OCI-M1 (cell line): ENCODE results near the gene BTBD2.

Experiments used
- DNase-seq: peaks from one replicate; lab custom pipeline; 2025; lab: John Stamatoyannopoulos, UW

Gene BTBD2

DNA sequence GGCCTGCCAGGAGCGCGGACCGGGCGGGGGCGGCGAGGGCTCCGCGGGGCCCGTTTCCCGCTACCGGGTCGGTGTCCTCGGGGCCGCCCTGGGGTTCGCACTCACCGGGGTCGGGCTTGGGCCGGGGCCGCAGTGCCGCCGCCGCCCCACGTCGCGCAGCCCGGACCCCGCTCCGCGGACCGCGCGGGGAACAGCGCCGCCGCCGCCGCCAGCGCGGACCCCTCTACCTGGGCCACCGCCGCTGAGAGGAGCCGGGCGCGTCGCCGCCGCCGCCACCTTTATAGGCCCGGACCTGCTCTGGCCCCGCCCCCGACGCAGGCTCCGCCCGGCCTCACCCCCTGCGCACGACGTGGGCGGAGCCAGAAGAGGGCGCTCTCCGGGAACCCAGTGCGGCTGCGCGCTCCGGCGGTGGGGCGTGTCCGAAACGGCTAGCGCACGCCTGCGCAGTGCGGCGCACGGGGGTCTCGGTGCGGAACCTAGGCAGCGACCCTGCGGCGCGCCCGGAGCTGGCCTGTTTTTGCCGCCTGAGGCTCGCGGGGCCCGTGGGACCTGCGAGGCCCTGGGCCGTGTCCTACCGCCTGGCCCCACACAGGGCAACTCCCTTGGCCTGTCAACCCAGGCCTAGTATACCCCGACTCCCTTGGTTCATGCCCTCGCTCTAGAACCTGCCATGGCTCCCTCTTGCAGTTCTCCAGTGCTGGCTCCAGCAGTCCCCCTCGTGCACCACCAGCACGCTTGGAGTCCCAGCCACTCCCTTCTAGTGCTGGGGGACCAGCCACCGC, 35.7 kb upstream of the BTBD2 start, which contains the start of gene MKNK2:
Gene MKNK2, minus strand, starts transcription at position 254 of the 782 bp plus-strand sequence. CDS start 393 bp downstream, outside the sequence.
- peak; percentile 86 for DNase-seq

DNA sequence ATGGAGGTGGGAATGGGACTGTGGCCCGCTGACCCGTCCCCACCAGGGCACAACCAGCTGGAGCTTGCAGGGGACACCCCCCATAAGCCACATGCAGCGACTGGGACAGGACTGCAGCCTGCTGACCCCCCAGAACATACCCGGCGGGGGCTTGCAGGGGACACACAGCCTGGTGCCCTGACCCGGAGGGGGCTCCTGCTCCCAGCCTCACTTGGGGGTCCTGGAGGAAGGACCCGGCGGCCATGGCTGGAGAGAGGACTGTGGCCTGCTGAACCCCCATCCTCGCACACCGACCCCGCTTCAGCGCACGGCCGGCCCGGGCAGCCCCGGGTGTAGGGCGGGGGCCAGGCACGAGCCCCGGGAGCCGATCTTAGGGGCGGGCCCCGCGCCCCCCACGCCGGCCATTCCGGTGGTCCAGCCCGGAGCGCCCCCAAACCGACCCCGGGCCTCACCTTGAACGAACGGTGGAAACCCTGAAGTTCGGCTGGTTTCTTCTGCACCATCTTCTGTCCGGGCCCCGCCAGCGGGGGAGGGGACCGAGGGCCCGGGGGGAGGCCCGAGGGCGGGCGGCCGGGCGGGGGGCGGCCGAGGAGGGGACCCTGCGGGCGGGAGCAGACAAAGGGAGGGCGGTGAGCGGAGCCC, 35.0 kb upstream of the BTBD2 start:
- DNase-seq = no peak

DNA sequence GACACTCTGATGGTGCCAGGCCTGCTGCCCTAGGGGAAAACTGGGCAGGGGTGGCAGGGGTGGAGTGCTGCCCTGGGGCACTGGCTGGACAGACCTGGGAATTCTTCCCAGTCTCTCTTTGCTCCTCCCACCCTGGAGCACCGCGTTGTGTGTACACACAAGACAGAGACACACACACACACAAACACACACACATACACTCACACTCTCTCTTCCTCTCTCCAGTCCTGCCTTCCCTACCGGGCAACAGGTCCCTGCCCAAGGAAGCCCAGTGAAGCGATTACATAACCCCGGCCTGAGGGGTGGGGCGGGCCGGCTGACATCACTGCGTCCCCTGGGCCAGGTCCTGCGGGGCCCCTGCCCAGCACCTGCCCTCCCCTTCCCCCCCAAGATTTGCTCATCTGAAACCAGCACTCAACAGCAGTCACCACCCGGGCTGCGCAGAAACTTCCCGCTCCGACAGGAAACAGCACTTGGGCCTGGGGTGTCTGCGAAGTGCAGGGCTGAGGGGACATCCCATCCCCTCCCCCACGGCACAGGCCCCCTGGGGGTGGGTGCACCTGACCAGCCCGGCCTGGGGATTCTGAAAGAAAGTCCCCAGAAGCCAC, 34.3 kb upstream of the BTBD2 start:
- DNase-seq = peak; percentile 67

DNA sequence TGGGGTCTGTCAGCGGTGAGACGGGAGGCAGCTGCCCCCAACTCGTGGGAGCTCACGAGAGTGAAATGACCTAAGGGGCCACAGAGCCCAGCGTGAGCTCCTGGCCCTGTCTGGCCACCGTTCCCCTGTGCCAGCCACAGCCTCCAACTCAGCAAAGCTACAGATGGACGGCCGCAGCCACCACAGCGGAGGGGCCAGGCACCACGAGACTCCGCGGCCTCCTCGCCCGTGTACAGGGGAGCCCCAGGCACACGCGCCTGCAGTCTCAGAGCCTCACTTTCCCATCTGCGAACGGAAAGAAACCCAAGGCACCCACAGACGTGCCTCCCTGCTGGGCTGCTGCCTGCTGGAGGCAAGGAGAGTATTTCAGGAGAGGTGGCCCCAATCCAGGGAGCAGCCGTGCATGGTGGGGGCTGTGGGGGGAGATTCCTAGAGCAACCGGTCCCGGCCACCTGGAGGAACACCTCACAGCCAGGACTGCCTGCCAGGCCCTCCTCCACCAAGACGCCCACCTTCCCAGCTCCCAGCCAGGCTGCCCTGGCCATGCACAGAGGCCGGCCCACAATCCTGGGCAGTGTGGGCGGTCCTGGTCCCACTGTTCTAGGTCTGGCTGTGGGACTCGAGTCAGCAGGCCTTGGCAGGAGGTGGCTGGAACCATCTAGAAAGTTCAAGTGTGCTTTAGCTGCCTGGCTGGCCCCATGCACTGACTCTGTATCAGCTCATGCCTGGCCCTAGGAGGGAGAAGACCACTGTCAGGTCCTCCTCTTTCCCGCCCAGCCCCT, 33.6 kb upstream of the BTBD2 start:
- no peak for DNase-seq

DNA sequence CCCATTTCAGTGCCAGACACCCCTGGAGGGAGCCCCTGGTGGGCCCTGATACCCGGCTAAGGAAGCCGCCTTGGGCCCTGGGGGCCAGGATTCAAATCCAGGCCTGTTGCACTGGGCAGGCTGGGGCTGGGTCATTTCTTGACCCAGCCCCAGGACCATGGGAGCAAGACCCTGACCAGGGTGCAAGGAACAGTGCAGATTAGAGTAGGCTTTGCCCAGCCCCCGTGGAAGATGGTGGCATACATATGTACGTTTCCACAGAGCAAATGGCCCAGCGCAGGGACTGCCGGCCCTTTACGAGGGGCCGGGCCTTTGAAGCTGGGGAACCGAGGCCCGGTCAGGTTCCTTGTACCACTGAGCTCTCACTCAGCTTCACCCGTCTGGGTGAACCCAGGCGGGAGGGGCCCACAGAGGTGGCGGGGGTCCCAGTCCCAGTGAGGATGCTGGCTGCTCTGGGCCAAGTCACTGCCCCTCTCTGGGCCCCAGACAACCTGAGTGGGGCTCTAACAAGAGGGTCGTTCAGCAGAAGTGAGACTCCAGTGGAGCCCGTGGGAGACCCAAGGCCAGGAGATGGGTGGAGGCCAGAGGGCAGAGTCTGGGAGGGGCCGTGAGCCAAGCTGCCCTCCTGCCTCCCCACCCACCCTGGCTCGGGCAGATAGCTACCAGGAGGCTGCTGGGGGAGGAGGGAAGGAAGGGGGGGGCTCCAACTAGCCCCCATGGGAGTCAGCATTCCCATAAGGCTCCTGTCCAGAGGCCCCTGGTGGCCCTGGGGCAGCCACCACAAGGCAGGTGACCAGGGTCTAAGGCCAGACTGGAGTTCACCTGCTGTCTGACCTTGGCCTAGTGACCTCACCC, 32.8 kb upstream of the BTBD2 start:
- no peak for DNase-seq

DNA sequence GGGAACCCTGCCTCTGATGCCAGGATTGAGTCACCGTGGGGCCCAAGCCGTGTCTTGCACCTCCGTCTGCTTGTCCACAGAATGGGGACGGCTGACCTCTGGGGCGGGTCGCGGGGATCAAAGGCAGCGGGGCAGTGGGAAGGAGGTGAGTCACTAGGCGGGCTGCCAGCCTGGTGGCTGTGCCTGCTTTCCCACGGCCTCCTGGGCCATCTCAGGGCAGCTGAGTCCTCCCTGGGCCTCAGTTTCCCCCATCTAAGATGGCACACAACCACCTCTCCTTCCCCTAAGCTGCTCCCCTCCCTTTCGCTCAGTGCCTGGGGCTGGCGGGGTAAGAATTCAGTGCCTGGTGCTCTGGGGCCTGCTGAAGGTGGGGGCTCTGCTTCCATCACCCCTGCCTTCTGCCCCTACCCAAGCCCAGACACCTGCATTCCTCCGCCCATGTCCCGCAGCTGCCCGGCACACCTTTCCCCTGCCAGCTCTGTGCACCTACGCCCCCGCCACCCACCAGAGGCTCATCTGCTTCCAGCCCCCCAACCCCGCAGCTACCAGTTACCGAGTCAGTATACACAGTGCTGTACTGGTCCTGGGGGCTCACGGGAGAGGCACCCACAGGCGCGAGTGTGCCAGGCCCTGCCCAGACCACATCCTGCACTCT, 32.1 kb upstream of the BTBD2 start:
- DNase-seq = no peak

DNA sequence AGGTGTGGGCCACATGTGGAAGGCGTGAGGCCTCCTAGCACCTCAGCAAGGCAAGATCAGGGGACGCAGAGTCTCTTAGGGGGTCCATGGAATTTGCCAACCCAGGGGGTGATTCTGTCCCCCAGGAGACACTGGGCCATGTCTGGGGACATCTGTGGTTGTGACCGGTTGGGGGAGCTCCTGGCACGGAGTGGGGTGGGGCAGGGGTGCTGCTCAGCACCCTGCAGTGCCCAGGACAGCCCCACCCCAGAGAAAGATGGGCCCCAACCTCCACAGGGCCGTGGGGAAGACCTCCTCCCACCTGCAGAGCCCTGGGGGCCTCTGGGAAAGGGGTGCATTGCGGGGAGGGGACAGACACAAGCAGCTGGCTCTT, 31.5 kb upstream of the BTBD2 start:
- no peak for DNase-seq

DNA sequence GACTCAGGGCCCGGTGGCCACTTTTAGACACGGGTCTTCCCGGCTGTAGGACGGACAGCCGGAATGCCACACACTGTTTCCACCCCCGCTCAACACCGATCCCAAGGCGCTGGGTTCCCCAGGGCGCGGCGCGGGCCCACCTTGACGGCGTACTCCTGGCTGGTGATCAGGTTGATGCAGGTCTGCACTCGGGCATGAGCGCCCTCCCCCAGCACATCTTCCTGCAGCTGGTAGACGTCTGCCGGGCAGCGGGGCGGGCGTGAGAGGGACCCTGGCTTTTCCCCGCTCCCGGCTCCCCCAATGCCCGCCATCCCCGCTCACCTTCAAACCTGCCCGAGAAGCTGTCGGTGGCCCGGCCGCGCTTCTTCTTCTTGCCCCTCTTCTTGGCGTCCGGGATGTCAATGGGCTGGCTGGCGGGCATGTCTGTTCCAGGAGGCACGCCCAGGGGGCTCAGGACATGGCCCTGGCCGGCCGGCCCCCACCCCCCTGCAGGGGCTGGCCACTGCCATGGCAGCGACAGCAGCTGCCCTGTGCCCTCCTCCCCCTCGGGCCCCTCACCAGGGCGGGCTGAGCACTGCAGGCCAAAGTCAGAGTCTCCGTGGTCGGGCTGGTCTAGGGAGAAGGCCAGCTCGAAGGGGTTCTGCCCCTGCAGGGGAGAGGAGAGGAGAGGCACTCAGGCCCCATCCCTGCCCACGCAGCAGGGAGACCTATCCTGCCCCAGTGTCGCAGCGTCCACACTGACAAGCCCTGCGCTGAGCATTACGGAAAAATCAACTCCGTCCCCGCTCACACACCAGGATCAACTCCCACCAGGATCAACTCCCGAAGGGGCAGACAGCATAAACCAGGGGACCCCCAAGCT, 30.8 kb upstream of the BTBD2 start:
- DNase-seq = no peak

DNA sequence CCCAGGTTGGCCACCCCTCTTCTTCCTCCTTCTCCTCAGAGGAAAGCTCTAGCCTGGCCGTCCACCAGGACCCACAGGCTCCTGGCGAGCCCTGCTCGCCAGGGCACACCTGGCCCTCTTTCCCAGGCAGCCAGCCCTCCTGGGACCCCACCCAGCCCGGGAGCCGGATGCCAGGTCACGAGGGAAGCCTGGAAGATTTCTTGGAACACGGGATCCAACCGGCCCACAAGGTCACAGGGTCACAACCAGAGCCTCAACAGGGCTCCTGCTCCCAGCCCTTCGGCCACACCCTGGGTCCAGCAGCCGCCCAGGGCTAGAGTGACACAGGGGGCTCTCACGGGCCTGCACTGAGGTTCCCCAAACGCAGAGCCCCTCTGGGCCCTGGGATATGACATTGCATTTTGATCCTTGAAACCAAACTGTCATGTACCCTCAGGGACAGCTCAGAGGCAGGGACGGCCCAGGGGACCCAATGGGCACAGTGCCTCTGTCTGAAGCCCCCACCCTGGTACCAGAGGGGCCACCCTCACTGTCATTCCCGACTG, 30.1 kb upstream of the BTBD2 start:
- no peak for DNase-seq

DNA sequence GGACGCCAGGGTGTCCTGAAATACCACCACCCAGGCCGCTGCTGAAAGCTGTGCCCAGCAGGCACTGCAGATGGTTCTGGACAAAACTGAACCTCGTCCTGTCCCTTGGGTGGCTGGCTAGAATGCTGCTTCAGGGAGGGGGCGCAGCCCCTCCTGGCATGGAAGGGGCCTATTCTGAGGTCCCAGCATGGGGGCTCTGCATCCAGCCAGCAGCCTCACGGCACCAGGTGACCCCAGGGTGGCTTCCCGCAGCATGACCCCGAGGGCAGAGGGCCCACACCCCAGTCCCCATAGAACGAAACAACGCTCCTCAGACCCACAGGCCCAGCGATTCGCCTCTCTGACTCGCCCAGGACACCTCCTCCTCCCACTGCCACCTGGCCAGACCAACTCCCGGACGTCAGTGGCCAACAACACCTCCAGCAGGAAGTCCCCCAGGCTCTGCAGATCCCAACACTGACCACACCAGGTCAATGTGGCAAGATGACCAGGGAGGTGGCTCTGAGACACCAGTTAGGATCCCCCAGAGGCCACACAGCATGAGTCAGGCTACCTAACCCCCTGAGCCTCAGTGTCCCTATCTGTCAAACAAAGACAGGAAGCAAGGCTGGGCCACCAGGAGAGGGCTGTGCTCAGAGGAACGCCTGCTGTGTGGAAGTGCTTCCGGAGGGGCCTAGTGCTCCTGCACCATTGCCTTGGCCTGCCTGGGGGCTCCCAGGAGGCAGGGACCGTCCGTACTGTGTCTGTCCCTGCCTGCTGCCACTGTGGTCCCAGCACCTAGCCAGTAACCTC, 29.4 kb upstream of the BTBD2 start:
- DNase-seq = no peak

DNA sequence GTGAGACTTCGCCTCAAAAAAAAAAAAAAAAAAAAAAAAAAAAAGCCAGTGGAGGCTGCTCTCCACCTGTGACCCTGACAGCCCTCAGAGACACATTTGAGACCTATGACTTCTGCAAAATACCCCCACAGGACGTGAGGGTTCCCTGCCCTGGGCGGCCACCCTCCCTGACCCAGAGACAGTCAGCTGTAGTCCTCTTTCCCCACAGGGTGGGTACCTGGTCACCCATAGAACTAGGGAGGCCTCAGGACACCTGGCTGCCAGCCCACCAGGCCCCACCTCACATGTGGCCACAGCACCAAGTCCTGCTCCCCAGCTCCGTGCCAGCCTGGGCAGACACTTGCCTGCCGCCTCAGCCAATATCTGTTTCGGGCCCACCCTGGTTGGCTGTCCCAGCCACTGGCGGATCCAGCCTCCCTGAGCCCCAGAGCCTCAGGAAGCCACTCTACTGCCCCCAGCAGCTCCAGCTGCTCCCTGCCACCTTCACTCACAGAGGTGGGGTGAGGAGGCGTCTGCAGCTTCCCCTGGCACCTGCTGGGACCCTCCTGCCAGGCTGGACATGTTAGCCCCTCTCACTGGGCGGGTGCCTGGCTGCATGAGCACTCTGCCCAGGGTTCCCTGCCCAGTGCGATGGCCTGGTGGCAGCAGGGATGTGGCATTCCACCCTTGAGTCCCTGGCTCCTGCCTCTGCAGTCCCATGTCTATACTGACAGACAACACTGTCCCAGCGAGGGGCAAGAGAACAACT, 28.6 kb upstream of the BTBD2 start:
- no peak for DNase-seq

DNA sequence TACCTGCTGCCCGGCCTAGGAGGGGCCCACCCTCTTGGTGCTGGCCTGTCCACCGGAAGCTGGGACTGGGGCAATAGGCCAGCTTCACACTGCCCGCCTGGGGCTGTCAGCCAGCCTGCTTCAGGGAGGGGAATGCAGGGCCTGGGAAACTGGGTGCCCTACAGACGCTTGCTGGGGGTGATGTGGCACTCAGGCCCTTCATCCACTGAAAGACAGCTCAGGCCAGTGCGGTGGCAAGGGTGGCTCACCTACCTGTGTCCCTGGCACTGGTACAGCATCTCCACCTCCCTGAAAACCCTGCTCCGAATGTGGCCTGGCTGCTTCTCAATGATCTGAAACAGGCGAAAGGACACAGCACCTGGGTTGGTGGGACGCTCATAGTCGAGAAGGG, 27.7 kb upstream of the BTBD2 start:
- no peak for DNase-seq

DNA sequence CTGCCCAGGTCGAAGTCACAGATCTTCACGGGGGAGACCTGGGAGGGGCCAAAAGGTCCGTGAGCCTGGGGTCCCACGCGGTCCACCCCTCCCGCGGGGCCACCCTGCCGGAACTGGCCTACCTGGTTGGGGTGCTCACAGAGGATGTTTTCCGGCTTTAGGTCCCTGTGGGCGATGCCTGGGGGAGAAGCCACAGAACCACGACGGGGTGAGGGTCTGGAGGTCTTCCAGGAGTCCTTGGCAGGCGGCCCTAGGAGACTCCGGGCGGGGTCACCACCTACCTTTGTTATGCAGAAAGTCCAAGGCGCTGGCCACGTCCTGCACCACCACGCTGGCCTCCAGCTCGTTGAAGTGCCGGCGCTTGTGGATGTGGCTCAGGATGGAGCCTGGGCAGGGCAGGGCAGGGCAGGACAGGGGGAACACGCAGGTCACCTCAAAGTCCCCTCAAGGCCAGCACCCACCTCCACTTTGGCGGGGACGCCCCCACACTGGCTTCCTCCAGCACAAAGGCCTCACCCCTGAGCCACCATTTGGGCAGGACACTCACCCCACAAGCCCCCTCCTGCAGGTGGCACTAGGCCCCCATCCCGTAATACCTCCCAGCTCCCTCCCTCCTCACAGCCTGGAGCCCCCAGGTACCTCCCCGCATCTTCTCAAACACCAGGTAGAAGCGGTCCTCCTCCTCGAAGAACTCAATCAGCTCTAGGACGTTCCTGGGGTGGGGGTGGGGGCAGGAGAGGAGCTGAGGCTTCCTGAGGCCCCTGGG, 27.2 kb upstream of the BTBD2 start:
- no peak for DNase-seq

DNA sequence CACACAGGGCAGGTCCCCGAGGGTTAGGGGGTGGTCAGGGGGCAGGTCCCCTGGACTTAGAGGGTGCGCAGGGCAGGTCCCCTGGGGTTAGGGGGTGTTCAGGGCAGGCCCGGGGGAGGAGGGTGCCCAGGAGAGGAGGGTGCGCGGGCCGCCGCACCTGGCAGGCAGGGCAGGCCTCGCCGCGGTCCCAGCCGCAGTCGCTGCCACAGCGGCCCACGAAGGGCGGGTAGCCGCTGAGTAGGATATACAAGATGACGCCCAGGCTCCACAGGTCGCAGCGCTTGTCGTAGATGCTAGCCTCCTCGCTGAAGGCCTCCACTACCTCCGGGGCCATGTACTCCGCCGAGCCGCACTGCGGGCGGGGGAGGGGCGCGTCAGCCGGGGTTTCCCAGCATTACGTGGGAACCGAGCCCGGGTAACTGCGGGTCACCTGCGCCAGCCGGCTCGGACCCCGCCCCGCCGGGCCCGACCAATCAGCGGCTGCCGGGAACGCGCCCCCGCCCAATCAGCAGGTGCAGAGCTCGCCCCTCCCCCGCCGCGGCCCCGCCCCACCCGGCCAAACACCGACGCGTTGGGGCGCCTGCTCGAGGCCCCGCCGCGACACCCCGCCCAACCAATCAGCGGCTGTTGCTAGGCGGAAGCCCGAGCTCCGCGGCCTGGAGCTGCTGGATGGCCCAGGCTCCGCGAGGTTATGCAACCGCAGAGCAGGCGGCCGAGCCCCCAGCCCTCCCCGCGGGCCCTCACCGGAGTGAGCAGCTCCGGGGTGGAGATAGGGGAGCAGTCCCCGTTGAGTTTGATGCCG, 26.4 kb upstream of the BTBD2 start:
- peak; percentile 95 for DNase-seq

DNA sequence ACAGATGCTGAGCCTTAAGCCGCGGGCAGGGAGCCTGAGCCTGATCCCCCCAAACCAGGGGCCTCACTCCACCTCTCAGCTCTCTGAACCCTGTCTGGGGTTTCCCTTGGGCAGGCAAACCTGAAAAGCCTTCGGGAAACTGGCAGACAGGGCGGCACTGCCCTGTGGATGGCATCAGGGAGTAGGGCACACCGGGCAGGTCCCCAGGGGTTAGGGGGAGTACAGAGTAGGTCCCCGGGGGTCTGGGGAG, 25.8 kb upstream of the BTBD2 start:
- DNase-seq = no peak

DNA sequence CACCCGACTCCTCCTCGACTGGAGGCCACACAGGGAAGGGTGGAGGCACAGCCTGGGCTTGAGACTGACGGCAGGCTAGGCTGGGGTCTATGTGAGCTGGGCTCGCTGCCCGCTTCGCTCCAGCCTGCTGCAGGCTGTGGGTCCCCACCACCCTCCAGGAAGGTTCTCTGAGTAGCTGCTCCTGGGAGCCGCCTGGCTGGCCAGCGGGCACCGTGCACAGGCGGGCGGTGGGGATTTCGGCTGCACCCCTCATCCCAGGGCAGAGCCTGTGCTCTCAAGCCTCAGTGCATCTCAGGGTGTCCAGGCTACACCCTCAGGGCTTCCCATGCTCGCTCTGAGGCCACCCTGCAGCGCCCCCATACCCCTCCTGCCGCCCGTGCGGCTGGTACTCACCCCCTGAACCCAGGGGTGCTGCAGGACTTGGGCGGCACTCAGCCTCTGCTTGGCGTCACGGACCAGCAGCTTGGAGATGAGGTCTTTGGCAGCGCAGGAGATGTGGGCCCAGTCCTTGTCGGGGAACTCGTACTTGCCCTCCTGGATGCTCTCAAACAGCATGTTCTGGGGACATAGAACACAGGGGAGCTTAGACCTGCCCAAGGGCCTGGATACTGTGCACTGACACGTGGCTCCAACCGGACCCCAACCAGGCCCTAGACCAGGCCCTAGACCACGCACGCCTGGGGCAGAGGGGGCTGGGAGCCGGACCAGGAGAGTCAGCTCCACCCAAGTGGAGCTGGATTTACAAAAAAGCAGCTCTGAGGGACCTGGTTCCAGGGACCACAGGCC, 25.3 kb upstream of the BTBD2 start:
- no peak for DNase-seq
